Natural killer cell (primary cell): ENCODE data around the gene RELT. TPM values are rescaled to one million over a fixed set of nuclear protein-coding genes. Genes with fewer than 3 reads are reported as not detected.

Source experiments
- ATAC-seq, 3 donors: fragments of 150-1000 bp in 2 of 3; fragments of 200-7000 bp in 1 of 3; cut with Tn5 transposase; 1 replicate in 1 of 3; 2 replicates in 2 of 3; pipeline ENCODE4 v1.10.0; 2021; ENCODE audit warnings: mild to moderate bottlenecking in 2 of 3, moderate library complexity in 2 of 3
- DNase-seq, 2 donors: peaks; one replicate each; pipeline versions ENCODE4 v3.0.0 to v3.0.0-alpha.2; 2013 to 2021; ENCODE audit warnings: mixed read lengths in 1 of 2
- H3K27ac ChIP-seq: one replicate; pipeline ENCODE4 v1.5.1; 2013; ENCODE audit warnings: mild to moderate bottlenecking, low read length
- H3K27me3 ChIP-seq: one replicate; pipeline ENCODE4 v1.6.1; 2013; ENCODE audit warnings: low read length; ENCODE audit not compliant: control insufficient read depth, insufficient read depth
- H3K36me3 ChIP-seq: one replicate; pipeline ENCODE4 v1.6.1; 2013; ENCODE audit warnings: low read length; ENCODE audit not compliant: control insufficient read depth, insufficient read depth
- H3K4me1 ChIP-seq: one replicate; pipeline ENCODE4 v1.6.1; 2013; ENCODE audit warnings: low read length; ENCODE audit not compliant: control insufficient read depth, insufficient read depth
- H3K4me3 ChIP-seq: one replicate; pipeline ENCODE4 v1.5.1; 2013; ENCODE audit warnings: low read length
- H3K9me3 ChIP-seq: one replicate; pipeline ENCODE4 v1.6.1; 2013; ENCODE audit warnings: low read length; ENCODE audit not compliant: control insufficient read depth, insufficient read depth
- H3K27ac Mint-ChIP-seq, 2 donors: one replicate each; pipeline ENCODE4 v1.8.0; 2022; ENCODE audit warnings: mild to moderate bottlenecking in 2 of 2, mixed read lengths in 2 of 2, moderate library complexity in 1 of 2
- H3K27me3 Mint-ChIP-seq, 2 donors: one replicate each; pipeline ENCODE4 v1.8.0; 2022; ENCODE audit warnings: low read depth in 2 of 2, mixed read lengths in 2 of 2
- H3K36me3 Mint-ChIP-seq: one replicate; pipeline ENCODE4 v1.8.0; 2022; ENCODE audit warnings: mixed read lengths
- H3K4me1 Mint-ChIP-seq, 2 donors: one replicate each; pipeline ENCODE4 v1.8.0; 2022; ENCODE audit warnings: mixed read lengths in 2 of 2
- H3K4me3 Mint-ChIP-seq: one replicate; pipeline ENCODE4 v1.8.0; 2022; ENCODE audit warnings: mild to moderate bottlenecking, moderate library complexity, mixed read lengths
- H3K9me3 Mint-ChIP-seq, 2 donors: one replicate each; pipeline ENCODE4 v1.8.0; 2022; ENCODE audit warnings: mixed read lengths in 2 of 2
- CTCF ChIP-seq: fragments of 200-600 bp; IDR thresholded peaks from one replicate; pipeline ENCODE4 v1.8.0; 2022; ENCODE audit warnings: antibody characterized with exemption
- WGBS: methylation state at CpG from one replicate; pipeline ENCODE4 v1.1.7; 2013; ENCODE audit warnings: missing lambda C conversion rate; ENCODE audit not compliant: insufficient coverage; 5-methylcytosine and 5-hydroxymethylcytosine counted together
- intact Hi-C: fragments of 100-400 bp; cut with micrococcal nuclease; formaldehyde crosslinking; loops from one replicate; pipeline ENCODE4 v1.14.2; 2022
- total RNA-seq, 4 donors: library from RNA; stranded (reverse); fragments of 120-200 nt in 1 of 4; gene quantifications; one replicate each; pipeline versions ENCODE4 v1.2.3 to v1.2.4, GENCODE V29; 2013 to 2022

Gene RELT
- total RNA-seq, 3 donors from 2014 or later (not counting 1 experiment from before 2014, with no cell fraction given), result 132 to 264 (median 151) TPM

- ATAC-seq (no peak), DNase-seq (no peak)
- no peaks in the 10 kb centered on the region for H3K27me3 ChIP-seq
- H3K27ac ChIP-seq, result peak overlapping the region; percentile 87
- no peaks in the 10 kb centered on the region for H3K36me3 ChIP-seq
- peaks cover 32 to 78% of the 10 kb centered on the region in 2 donors for H3K4me1 Mint-ChIP-seq
- no peak overlapping the region for H3K4me3 ChIP-seq
- H3K4me3 Mint-ChIP-seq, result no peak overlapping the region
- H3K27me3 Mint-ChIP-seq, result no peaks in the 10 kb centered on the region
- no peaks in the 10 kb centered on the region for H3K36me3 Mint-ChIP-seq
- no peaks in the 10 kb centered on the region for H3K9me3 Mint-ChIP-seq
- no peaks in the 10 kb centered on the region for H3K9me3 ChIP-seq
- peak overlapping the region; percentile 58 to 81 for H3K27ac Mint-ChIP-seq
- TF ChIP-seq CTCF, result no peak
- WGBS, result 18% methylated on average over 3 of the region's 3 CpGs
- peaks cover 100% of the 10 kb centered on the region for H3K4me1 ChIP-seq
- intact Hi-C loops, result no loop called here
These were observed 6.5 kb downstream of the RELT start for GRCh38 chr11:73382747-73383146.

GRCh38 chr11:73383249-73384124 lies 7.3 kb downstream of the RELT start:
- Mint-ChIP-seq H3K27ac (peak overlapping the region; percentile 58 to 85), H3K4me3 (peak overlapping the region; percentile 52), H3K9me3 (no peaks in the 10 kb centered on the region), H3K4me1 (peaks cover 39 to 78% of the 10 kb centered on the region in 2 donors), H3K27me3 (no peaks in the 10 kb centered on the region), H3K36me3 (no peaks in the 10 kb centered on the region)
- intact Hi-C loops, result no loop called here
- Histone ChIP-seq H3K27ac (peak overlapping the region; percentile 87), H3K4me3 (no peak overlapping the region), H3K9me3 (no peaks in the 10 kb centered on the region), H3K27me3 (no peaks in the 10 kb centered on the region), H3K4me1 (peaks cover 100% of the 10 kb centered on the region), H3K36me3 (no peaks in the 10 kb centered on the region)
- DNase-seq (no peak), ATAC-seq (no peak)
- TF ChIP-seq CTCF, result no peak
- 72% methylated on average over 8 of the region's 9 CpGs for WGBS

GRCh38 chr11:73384125-73384441 lies 7.9 kb downstream of the RELT start:
- DNase-seq (no peak), ATAC-seq (no peak)
- Mint-ChIP-seq H3K27me3 (no peaks in the 10 kb centered on the region), H3K27ac (peak overlapping the region; percentile 58 to 85), H3K36me3 (no peaks in the 10 kb centered on the region), H3K4me1 (peaks cover 42 to 75% of the 10 kb centered on the region in 2 donors), H3K4me3 (peak overlapping the region; percentile 52), H3K9me3 (no peaks in the 10 kb centered on the region)
- WGBS, result 96% methylated on average over 7 of the region's 7 CpGs
- no peaks in the 10 kb centered on the region for H3K27me3 ChIP-seq
- H3K4me3 ChIP-seq, result no peak overlapping the region
- intact Hi-C loops, result no loop called here
- no peaks in the 10 kb centered on the region for H3K36me3 ChIP-seq
- H3K9me3 ChIP-seq, result no peaks in the 10 kb centered on the region
- no peak for TF ChIP-seq CTCF
- peak overlapping the region; percentile 87 for H3K27ac ChIP-seq
- H3K4me1 ChIP-seq, result peaks cover 100% of the 10 kb centered on the region
